HepG2 (cell line): Measurements from ENCODE around the gene NCOA5. TPM values are rescaled to one million over a fixed set of nuclear protein-coding genes. Genes with fewer than 3 reads are reported as not detected.
A peak's percentile ranks its signal among the peaks of the same experiment; 100 is the strongest.

Experiments
- ATRX ChIP-seq: sonication (generic); formaldehyde crosslinking; IDR thresholded peaks from 2 replicates; pipeline ENCODE4 v1.4.0; 2020; ENCODE audit warnings: missing genetic modification reagents, borderline replicate concordance
- CREB1 ChIP-seq, 2 experiments: fragments of 450-650 bp in 1 of 2; IDR thresholded peaks; 2 replicates each; pipeline ENCODE4 v1.6.1; 2016 to 2017; ENCODE audit warnings: control low read depth in 1 of 2, mild to moderate bottlenecking in 1 of 2, missing compliant biosample characterization in 1 of 2, missing genetic modification characterization in 1 of 2
- HMGXB4 ChIP-seq, 2 experiments: sonication (generic) in 1 of 2; formaldehyde crosslinking in 1 of 2; IDR thresholded peaks; 2 replicates each; pipeline versions ENCODE4 v1.4.0 to v1.6.1; 2018 to 2020; ENCODE audit warnings: missing genetic modification reagents in 2 of 2, borderline replicate concordance in 1 of 2, low read depth in 1 of 2, mild to moderate bottlenecking in 1 of 2, missing biosample characterization in 1 of 2
- MAFK ChIP-seq, 2 experiments: IDR thresholded peaks in 1 of 2; conservative IDR thresholded peaks in 1 of 2; 2 replicates each; pipeline ENCODE4 v1.6.1; 2011; ENCODE audit warnings: improper control_type of control experiment in 2 of 2, low read length in 2 of 2
- MIER2 ChIP-seq: IDR thresholded peaks from 2 replicates; pipeline ENCODE4 v1.6.1; 2016; ENCODE audit warnings: missing biosample characterization, missing genetic modification reagents
- PHF8 ChIP-seq: sonication (generic); formaldehyde crosslinking; IDR thresholded peaks from 2 replicates; pipeline ENCODE4 v1.5.0; 2020; ENCODE audit warnings: missing genetic modification reagents
- PLRG1 ChIP-seq: fragments of 450-650 bp; conservative IDR thresholded peaks from 2 replicates; pipeline ENCODE4 v1.6.1; 2016
- REST ChIP-seq, 2 experiments: IDR thresholded peaks; 2 replicates each; pipeline ENCODE4 v1.6.1; 2011 to 2012; ENCODE audit warnings: low read length in 2 of 2, borderline replicate concordance in 1 of 2, low read depth in 1 of 2, mild to moderate bottlenecking in 1 of 2, moderate library complexity in 1 of 2
- RFXAP ChIP-seq: sonication (generic); formaldehyde crosslinking; IDR thresholded peaks from 2 replicates; pipeline ENCODE4 v1.4.0; 2020; ENCODE audit warnings: missing genetic modification reagents, borderline replicate concordance
- SIX4 ChIP-seq: sonication (generic); formaldehyde crosslinking; IDR thresholded peaks from 2 replicates; pipeline ENCODE4 v1.4.0; 2020; ENCODE audit warnings: missing genetic modification reagents
- SNAPC2 ChIP-seq: sonication (generic); formaldehyde crosslinking; IDR thresholded peaks from 2 replicates; pipeline ENCODE4 v1.8.1; 2022; ENCODE audit warnings: mild to moderate bottlenecking, missing genetic modification reagents
- SP140L ChIP-seq: sonication (generic); formaldehyde crosslinking; IDR thresholded peaks from 2 replicates; pipeline ENCODE4 v1.4.0; 2020; ENCODE audit warnings: missing genetic modification reagents, borderline replicate concordance
- STAT5B ChIP-seq: sonication (generic); formaldehyde crosslinking; IDR thresholded peaks from 2 replicates; pipeline ENCODE4 v1.4.0; 2020; ENCODE audit warnings: missing genetic modification reagents
- THRA ChIP-seq: sonication (generic); formaldehyde crosslinking; IDR thresholded peaks from 2 replicates; pipeline ENCODE4 v1.4.0; 2020; ENCODE audit warnings: missing genetic modification reagents, borderline replicate concordance
- ZNF12 ChIP-seq: sonication (generic); formaldehyde crosslinking; IDR thresholded peaks from 2 replicates; pipeline ENCODE4 v1.5.0; 2020; ENCODE audit warnings: missing genetic modification reagents
- ZNF552 ChIP-seq: sonication (generic); formaldehyde crosslinking; IDR thresholded peaks from 2 replicates; pipeline ENCODE4 v1.9.0; 2022; ENCODE audit warnings: missing genetic modification reagents, mild to moderate bottlenecking, borderline replicate concordance
- ZNF776 ChIP-seq: sonication (generic); formaldehyde crosslinking; IDR thresholded peaks from 2 replicates; pipeline ENCODE4 v1.4.0; 2020; ENCODE audit warnings: mild to moderate bottlenecking, missing genetic modification reagents
- polyA plus RNA-seq, 8 experiments: library from polyadenylated mRNA; depleted of rRNA in 3 of 8; stranded (reverse) in 7 of 8; unstranded in 1 of 8; fragments of >200 nt; fragmentation: Illumina TruSeq in 4 of 8; extraction: Trizol in 4 of 8; gene quantifications; 2 replicates each; pipeline versions ENCODE4 v1.2.1 to v1.2.3, GENCODE V29; 2011 to 2016; ENCODE audit warnings: low read depth in 4 of 8, missing spikeins in 1 of 8, mixed read lengths in 1 of 8; ENCODE audit not compliant: insufficient read depth in 1 of 8
- total RNA-seq, 5 experiments: library from RNA; depleted of rRNA; stranded (reverse); fragments of >200 nt; fragmentation: Illumina TruSeq; extraction: Trizol; gene quantifications; 2 replicates each; pipeline ENCODE4 v1.2.3, GENCODE V29; 2016; ENCODE audit warnings: low read depth in 1 of 5
- TF ChIP-seq, protein P1 (sequence below): sonication (generic); formaldehyde crosslinking; IDR thresholded peaks from 2 replicates; pipeline ENCODE4 v1.9.0; 2021; ENCODE audit warnings: missing genetic modification reagents, borderline replicate concordance

Gene NCOA5
- total and polyA plus RNA-seq, 2 of the 13 experiments (the other 11 are each of a cell fraction or from before 2014, with no cell fraction given) = 16.5 to 28.4 TPM

GRCh38 chr20:46021361-46022359 lies 68.1 kb downstream of the NCOA5 start (continued):
- TF ChIP-seq, protein P1, sequence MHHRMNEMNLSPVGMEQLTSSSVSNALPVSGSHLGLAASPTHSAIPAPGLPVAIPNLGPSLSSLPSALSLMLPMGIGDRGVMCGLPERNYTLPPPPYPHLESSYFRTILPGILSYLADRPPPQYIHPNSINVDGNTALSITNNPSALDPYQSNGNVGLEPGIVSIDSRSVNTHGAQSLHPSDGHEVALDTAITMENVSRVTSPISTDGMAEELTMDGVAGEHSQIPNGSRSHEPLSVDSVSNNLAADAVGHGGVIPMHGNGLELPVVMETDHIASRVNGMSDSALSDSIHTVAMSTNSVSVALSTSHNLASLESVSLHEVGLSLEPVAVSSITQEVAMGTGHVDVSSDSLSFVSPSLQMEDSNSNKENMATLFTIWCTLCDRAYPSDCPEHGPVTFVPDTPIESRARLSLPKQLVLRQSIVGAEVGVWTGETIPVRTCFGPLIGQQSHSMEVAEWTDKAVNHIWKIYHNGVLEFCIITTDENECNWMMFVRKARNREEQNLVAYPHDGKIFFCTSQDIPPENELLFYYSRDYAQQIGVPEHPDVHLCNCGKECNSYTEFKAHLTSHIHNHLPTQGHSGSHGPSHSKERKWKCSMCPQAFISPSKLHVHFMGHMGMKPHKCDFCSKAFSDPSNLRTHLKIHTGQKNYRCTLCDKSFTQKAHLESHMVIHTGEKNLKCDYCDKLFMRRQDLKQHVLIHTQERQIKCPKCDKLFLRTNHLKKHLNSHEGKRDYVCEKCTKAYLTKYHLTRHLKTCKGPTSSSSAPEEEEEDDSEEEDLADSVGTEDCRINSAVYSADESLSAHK = 0 out of 2 replicates have a peak, but pooled peaks have one; percentile 83
- TF ChIP-seq SP140L (CRISPR knock-in tag) (no peak), THRA (no peak), ZNF12 (CRISPR knock-in tag) (no peak), PLRG1 (no peak), STAT5B (no peak), HMGXB4 (CRISPR knock-in tag; IDR thresholded peaks at IDR 0.05; ENCODE audit: borderline replicate concordance in 1 of 2, low read depth in 1 of 2) (peak in 1 of 2 experiments; percentile 88; a peak in 3 of 4 replicates), RFXAP (CRISPR knock-in tag) (no peak; the same call in 1 of the 2 replicates), SNAPC2 (no peak), SIX4 (CRISPR knock-in tag) (no peak), ZNF776 (CRISPR knock-in tag) (no peak), MAFK (conservative IDR thresholded peaks at IDR 0.05 in 1 of 2, IDR thresholded peaks at IDR 0.05 in 1 of 2; ENCODE audit: low read length in 2 of 2) (no peak), ZNF552 (CRISPR knock-in tag) (no peak), ATRX (CRISPR knock-in tag) (no peak), MIER2 (CRISPR knock-in tag) (no peak), REST (IDR thresholded peaks at IDR 0.05; ENCODE audit: borderline replicate concordance in 1 of 2, low read depth in 1 of 2, low read length in 2 of 2) (no peak), PHF8 (CRISPR knock-in tag) (peak; percentile 84), CREB1 (IDR thresholded peaks at IDR 0.05) (no peak), CREB1 (CRISPR knock-in tag; IDR thresholded peaks at IDR 0.05) (peak; percentile 37; the same call in 1 of the 2 replicates)
